Lower leg skin (tissue), 3 donors: ENCODE results near the gene NSMCE1.

Source experiments
- POLR2A ChIP-seq, 2 donors: fragments of 450-650 bp; IDR thresholded peaks; one replicate each; pipeline ENCODE4 v1.6.1; 2016 to 2017; ENCODE audit warnings: antibody characterized with exemption in 2 of 2, mild to moderate bottlenecking in 1 of 2, moderate library complexity in 1 of 2
- TF ChIP-seq, protein P1 (sequence below), 3 donors: fragments of 450-650 bp; IDR thresholded peaks; one replicate each; pipeline ENCODE4 v1.5.1; 2016; ENCODE audit warnings: antibody characterized with exemption in 3 of 3, mild to moderate bottlenecking in 3 of 3, moderate library complexity in 2 of 3

DNA sequence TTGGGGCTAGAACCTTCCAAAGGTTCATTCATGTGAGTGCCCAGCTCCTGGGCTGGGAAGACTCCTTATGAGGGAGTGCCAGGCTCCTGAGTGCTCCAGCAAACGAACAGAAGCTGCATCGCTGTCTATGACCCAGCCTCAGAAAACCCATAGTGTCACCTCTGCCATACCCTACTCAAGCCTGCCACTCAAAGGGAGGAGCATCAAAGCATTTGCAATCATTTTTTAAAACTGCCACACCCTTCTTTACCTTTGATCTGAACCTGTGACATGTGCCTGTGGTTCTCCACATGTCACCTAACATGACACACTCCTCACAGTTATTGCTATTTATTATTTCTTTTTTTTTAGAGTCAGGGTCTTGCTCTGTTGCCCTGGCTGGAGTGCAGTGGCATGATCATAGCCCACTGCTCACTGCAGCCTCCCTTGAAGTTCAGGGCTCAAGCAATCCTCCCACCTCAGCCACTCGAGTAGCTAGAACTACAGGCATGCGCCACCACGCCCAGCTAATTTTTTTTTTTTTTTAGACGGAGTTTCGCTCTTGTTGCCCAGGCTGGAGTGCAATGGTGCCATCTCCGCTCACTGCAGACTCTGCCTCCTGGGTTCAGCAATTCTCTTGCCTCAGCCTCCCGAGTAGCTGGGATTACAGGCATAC lies 72.5 kb downstream of the NSMCE1 start:
- no peak for TF ChIP-seq POLR2A (IDR thresholded peaks at IDR 0.05)
- TF ChIP-seq, protein P1, sequence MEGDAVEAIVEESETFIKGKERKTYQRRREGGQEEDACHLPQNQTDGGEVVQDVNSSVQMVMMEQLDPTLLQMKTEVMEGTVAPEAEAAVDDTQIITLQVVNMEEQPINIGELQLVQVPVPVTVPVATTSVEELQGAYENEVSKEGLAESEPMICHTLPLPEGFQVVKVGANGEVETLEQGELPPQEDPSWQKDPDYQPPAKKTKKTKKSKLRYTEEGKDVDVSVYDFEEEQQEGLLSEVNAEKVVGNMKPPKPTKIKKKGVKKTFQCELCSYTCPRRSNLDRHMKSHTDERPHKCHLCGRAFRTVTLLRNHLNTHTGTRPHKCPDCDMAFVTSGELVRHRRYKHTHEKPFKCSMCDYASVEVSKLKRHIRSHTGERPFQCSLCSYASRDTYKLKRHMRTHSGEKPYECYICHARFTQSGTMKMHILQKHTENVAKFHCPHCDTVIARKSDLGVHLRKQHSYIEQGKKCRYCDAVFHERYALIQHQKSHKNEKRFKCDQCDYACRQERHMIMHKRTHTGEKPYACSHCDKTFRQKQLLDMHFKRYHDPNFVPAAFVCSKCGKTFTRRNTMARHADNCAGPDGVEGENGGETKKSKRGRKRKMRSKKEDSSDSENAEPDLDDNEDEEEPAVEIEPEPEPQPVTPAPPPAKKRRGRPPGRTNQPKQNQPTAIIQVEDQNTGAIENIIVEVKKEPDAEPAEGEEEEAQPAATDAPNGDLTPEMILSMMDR (IDR thresholded peaks at IDR 0.05): no peak
